Gastroesophageal sphincter (tissue), 3 donors: Measurements from ENCODE around the gene IFT52.

Experiments
- CTCF ChIP-seq, 4 experiments: fragments of 200-600 bp in 2 of 4; fragments of 450-650 bp in 2 of 4; sonication (generic) in 1 of 4; IDR thresholded peaks; one replicate each; pipeline ENCODE4 v1.5.1; 2017 to 2019; ENCODE audit warnings: antibody characterized with exemption in 4 of 4, mild to moderate bottlenecking in 2 of 4, moderate library complexity in 2 of 4
- EP300 ChIP-seq: sonication (generic); formaldehyde crosslinking; IDR thresholded peaks from one replicate; pipeline ENCODE4 v1.6.1; 2017; ENCODE audit warnings: antibody characterized with exemption, mild to moderate bottlenecking

GRCh38 chr20:43590392-43591303 lies at the start of gene IFT52:
- TF ChIP-seq CTCF (IDR thresholded peaks at IDR 0.05) = no peak
- TF ChIP-seq EP300 = no peak
